Activated CD4-positive, alpha-beta T cell treated with anti-CD3 and anti-CD28 coated beads, Interleukin-2, amount 10 ng/mL, durations not matched to agents 7 days and 5 days (primary cell): ENCODE data around the gene EFNA1. TPM values are rescaled to one million over a fixed set of nuclear protein-coding genes. Genes with fewer than 3 reads are reported as not detected.

Source experiments
- CTCF ChIA-PET: fragments of 350-600 bp; sonication (Branson Sonifier 250); formaldehyde crosslinking; loops from one replicate; lab custom pipeline; 2021; ENCODE audit warnings: antibody characterized with exemption; lab: Charles Lee
- POLR2A ChIA-PET: fragments of 350-600 bp; sonication (Branson Sonifier 250); formaldehyde crosslinking; loops from one replicate; lab custom pipeline; 2021; ENCODE audit warnings: antibody characterized with exemption; lab: Charles Lee
- DNase-seq: peaks from one replicate; pipeline ENCODE4 v3.0.0-alpha.2; 2020
- H3K27ac Mint-ChIP-seq: one replicate; pipeline ENCODE4 v1.8.0; 2021; ENCODE audit warnings: mild to moderate bottlenecking, moderate library complexity, mixed read lengths
- H3K27me3 Mint-ChIP-seq: one replicate; pipeline ENCODE4 v1.8.0; 2021; ENCODE audit warnings: mixed read lengths
- H3K36me3 Mint-ChIP-seq: one replicate; pipeline ENCODE4 v1.8.0; 2021; ENCODE audit warnings: low read depth, mixed read lengths
- H3K4me1 Mint-ChIP-seq: one replicate; pipeline ENCODE4 v1.8.0; 2021; ENCODE audit warnings: mixed read lengths
- H3K4me3 Mint-ChIP-seq: one replicate; pipeline ENCODE4 v1.8.0; 2021; ENCODE audit warnings: mild to moderate bottlenecking, moderate library complexity, mixed read lengths
- H3K9me3 Mint-ChIP-seq: one replicate; pipeline ENCODE4 v1.8.0; 2021; ENCODE audit warnings: mixed read lengths
- total RNA-seq, 2 experiments: library from RNA; stranded (reverse); gene quantifications; one replicate each; pipeline ENCODE4 v1.2.3, GENCODE V29; 2021

EFNA1 gene
- total RNA-seq, 2 experiments from 2014 or later, result 0.15 TPM; not detected in 1

- Mint-ChIP-seq H3K4me1 (peaks cover 40% of the 10 kb centered on the region), H3K27ac (peak overlapping the region; percentile 89), H3K27me3 (peaks cover 34% of the 10 kb centered on the region), H3K36me3 (peaks cover 4% of the 10 kb centered on the region), H3K9me3 (no peaks in the 10 kb centered on the region), H3K4me3 (peak overlapping the region; percentile 79)
- peak; percentile 94 for DNase-seq
- ChIA-PET CTCF (interaction anchor here (0.7 to 3.1 kb wide), 59 partner anchors 9 to 1066 kb away, joined by 3 to 39 read pairs (median 5); partner anchors contain the start of genes ADAM15, CKS1B, DPM3 and FLAD1), POLR2A (interaction anchor here (0.6 to 1.0 kb wide), 4 partner anchors 28 to 102 kb away, joined by 3 read pairs; partner anchors contain the start of genes ADAM15, FLAD1 and KRTCAP2)
Observed at GRCh38 chr1:155084722-155085503, 42.8 kb upstream of the EFNA1 start.

GRCh38 chr1:155085504-155086127 is 42.1 kb upstream of the EFNA1 start:
- H3K27ac Mint-ChIP-seq, result peak overlapping the region; percentile 89
- peaks cover 4% of the 10 kb centered on the region for H3K36me3 Mint-ChIP-seq
- H3K4me3 Mint-ChIP-seq, result peak overlapping the region; percentile 79
- peaks cover 31% of the 10 kb centered on the region for H3K27me3 Mint-ChIP-seq
- CTCF ChIA-PET, result interaction anchor here (0.5 to 3.1 kb wide), 53 partner anchors 10 to 1066 kb away, joined by 3 to 39 read pairs (median 5); partner anchors contain the start of genes ADAM15, CKS1B, FLAD1 and KRTCAP2
- no peaks in the 10 kb centered on the region for H3K9me3 Mint-ChIP-seq
- peak; percentile 74 for DNase-seq
- POLR2A ChIA-PET, result interaction anchor here (0.7 to 1.0 kb wide), 2 partner anchors 29 to 102 kb away, joined by 3 read pairs; partner anchors contain the start of gene FLAD1
- H3K4me1 Mint-ChIP-seq, result peaks cover 39% of the 10 kb centered on the region

GRCh38 chr1:155086128-155086741 is 41.4 kb upstream of the EFNA1 start:
- peak overlapping the region; percentile 73 for H3K27ac Mint-ChIP-seq
- POLR2A ChIA-PET, result no interaction called here
- CTCF ChIA-PET, result interaction anchor here (0.6 to 3.1 kb wide), 17 partner anchors 11 to 882 kb away, joined by 3 to 39 read pairs (median 11); partner anchors contain the start of genes ADAM15 and KRTCAP2
- H3K27me3 Mint-ChIP-seq, result peaks cover 28% of the 10 kb centered on the region
- peak; percentile 80 for DNase-seq
- H3K4me1 Mint-ChIP-seq, result peaks cover 38% of the 10 kb centered on the region
- H3K9me3 Mint-ChIP-seq, result no peaks in the 10 kb centered on the region
- H3K4me3 Mint-ChIP-seq, result peak overlapping the region; percentile 79
- peaks cover 4% of the 10 kb centered on the region for H3K36me3 Mint-ChIP-seq

- no peak overlapping the region for H3K4me3 Mint-ChIP-seq
- POLR2A ChIA-PET, result no interaction called here
- CTCF ChIA-PET, result interaction anchor here (0.6 to 3.1 kb wide), 7 partner anchors 11 to 883 kb away, joined by 3 to 39 read pairs (median 18); partner anchors contain the start of gene KRTCAP2
- H3K9me3 Mint-ChIP-seq, result no peaks in the 10 kb centered on the region
- H3K4me1 Mint-ChIP-seq, result peaks cover 38% of the 10 kb centered on the region
- no peak for DNase-seq
- H3K27me3 Mint-ChIP-seq, result peaks cover 22% of the 10 kb centered on the region
- no peak overlapping the region for H3K27ac Mint-ChIP-seq
- no peaks in the 10 kb centered on the region for H3K36me3 Mint-ChIP-seq
Observed at GRCh38 chr1:155086856-155087535, 40.7 kb upstream of the EFNA1 start.

GRCh38 chr1:155091071-155092051 is 36.3 kb upstream of the EFNA1 start:
- no peaks in the 10 kb centered on the region for H3K9me3 Mint-ChIP-seq
- CTCF ChIA-PET, result interaction anchor here (0.5 to 4.4 kb wide), 31 partner anchors 9 to 902 kb away, joined by 3 to 67 read pairs (median 4); partner anchors contain the start of genes DPM3, EFNA3, EFNA4 and KRTCAP2
- H3K4me1 Mint-ChIP-seq, result peaks cover 9% of the 10 kb centered on the region
- no peaks in the 10 kb centered on the region for H3K36me3 Mint-ChIP-seq
- no peak overlapping the region for H3K27ac Mint-ChIP-seq
- peaks cover 18% of the 10 kb centered on the region for H3K27me3 Mint-ChIP-seq
- POLR2A ChIA-PET, result interaction anchor here (0.5 kb wide), 1 partner anchor 1092 kb away, joined by 4 read pairs; no protein-coding TSS in a partner anchor
- peak; percentile 84 for DNase-seq
- no peak overlapping the region for H3K4me3 Mint-ChIP-seq

- H3K27me3 Mint-ChIP-seq, result peaks cover 19% of the 10 kb centered on the region
- no peak for DNase-seq
- CTCF ChIA-PET, result interaction anchor here (0.6 to 4.4 kb wide), 22 partner anchors 8 to 625 kb away, joined by 3 to 67 read pairs (median 5); partner anchors contain the start of genes DPM3, EFNA3, EFNA4 and KRTCAP2
- H3K4me1 Mint-ChIP-seq, result peaks cover 8% of the 10 kb centered on the region
- H3K4me3 Mint-ChIP-seq, result no peak overlapping the region
- no peaks in the 10 kb centered on the region for H3K9me3 Mint-ChIP-seq
- H3K36me3 Mint-ChIP-seq, result no peaks in the 10 kb centered on the region
- POLR2A ChIA-PET, result no interaction called here
- H3K27ac Mint-ChIP-seq, result no peak overlapping the region
Observed at GRCh38 chr1:155092131-155092530, 35.5 kb upstream of the EFNA1 start.

GRCh38 chr1:155092641-155093040 is 35.0 kb upstream of the EFNA1 start:
- Mint-ChIP-seq H3K27ac (no peak overlapping the region), H3K9me3 (no peaks in the 10 kb centered on the region), H3K27me3 (peaks cover 19% of the 10 kb centered on the region), H3K4me3 (no peak overlapping the region), H3K4me1 (peaks cover 8% of the 10 kb centered on the region), H3K36me3 (no peaks in the 10 kb centered on the region)
- ChIA-PET CTCF (interaction anchor here (1.7 to 4.4 kb wide), 4 partner anchors 8 to 80 kb away, joined by 4 to 67 read pairs (median 16); partner anchors contain the start of gene KRTCAP2), POLR2A (no interaction called here)
- DNase-seq, result no peak

GRCh38 chr1:155093911-155094621 is 33.6 kb upstream of the EFNA1 start:
- ChIA-PET CTCF (interaction anchor here (0.6 kb wide), 1 partner anchor 67 kb away, joined by 5 read pairs; no protein-coding TSS in a partner anchor), POLR2A (no interaction called here)
- Mint-ChIP-seq H3K4me1 (peaks cover 8% of the 10 kb centered on the region), H3K9me3 (no peaks in the 10 kb centered on the region), H3K27ac (no peak overlapping the region), H3K4me3 (no peak overlapping the region), H3K36me3 (no peaks in the 10 kb centered on the region), H3K27me3 (peaks cover 19% of the 10 kb centered on the region)
- DNase-seq, result no peak

GRCh38 chr1:155094622-155094948 is 33.1 kb upstream of the EFNA1 start:
- no peak overlapping the region for H3K27ac Mint-ChIP-seq
- no peaks in the 10 kb centered on the region for H3K36me3 Mint-ChIP-seq
- POLR2A ChIA-PET, result no interaction called here
- no peaks in the 10 kb centered on the region for H3K9me3 Mint-ChIP-seq
- peaks cover 19% of the 10 kb centered on the region for H3K27me3 Mint-ChIP-seq
- no peak for DNase-seq
- no peak overlapping the region for H3K4me3 Mint-ChIP-seq
- H3K4me1 Mint-ChIP-seq, result peaks cover 8% of the 10 kb centered on the region
- CTCF ChIA-PET, result interaction anchor here (2.1 to 2.2 kb wide), 2 partner anchors 10 to 73 kb away, joined by 8 read pairs; no protein-coding TSS in a partner anchor

- no peaks in the 10 kb centered on the region for H3K9me3 Mint-ChIP-seq
- ChIA-PET POLR2A (interaction anchor here (0.6 kb wide), 1 partner anchor 58 kb away, joined by 3 read pairs; no protein-coding TSS in a partner anchor), CTCF (interaction anchor here (2.1 to 2.4 kb wide), 2 partner anchors 8 to 74 kb away, joined by 12 to 14 read pairs; partner anchors contain the start of gene KRTCAP2)
- H3K4me3 Mint-ChIP-seq, result no peak overlapping the region
- no peak overlapping the region for H3K27ac Mint-ChIP-seq
- no peak for DNase-seq
- H3K4me1 Mint-ChIP-seq, result no peaks in the 10 kb centered on the region
- no peaks in the 10 kb centered on the region for H3K36me3 Mint-ChIP-seq
- H3K27me3 Mint-ChIP-seq, result peaks cover 19% of the 10 kb centered on the region
Observed at GRCh38 chr1:155099331-155099730, 28.3 kb upstream of the EFNA1 start.
